HEK293 (cell line): Measurements from ENCODE around the gene AJUBA.

Experiments
- BCL11A ChIP-seq: fragments of 450-650 bp; formaldehyde crosslinking; IDR thresholded peaks from 2 replicates; pipeline ENCODE4 v1.5.1; 2016; ENCODE audit warnings: low read depth, missing biosample characterization, missing genetic modification characterization
- GFI1B ChIP-seq: fragments of 450-650 bp; formaldehyde crosslinking; IDR thresholded peaks from 2 replicates; pipeline ENCODE4 v1.5.1; 2016; ENCODE audit warnings: missing biosample characterization, missing genetic modification characterization
- IKZF3 ChIP-seq: fragments of 450-650 bp; IDR thresholded peaks from 2 replicates; pipeline ENCODE4 v1.5.0; 2018; ENCODE audit warnings: missing biosample characterization, mild to moderate bottlenecking, missing genetic modification characterization, moderate library complexity
- PRDM10 ChIP-seq: fragments of 450-650 bp; formaldehyde crosslinking; IDR thresholded peaks from 2 replicates; pipeline ENCODE4 v1.5.1; 2016; ENCODE audit warnings: missing biosample characterization, missing genetic modification characterization
- PRDM2 ChIP-seq: fragments of 450-650 bp; formaldehyde crosslinking; IDR thresholded peaks from 2 replicates; pipeline ENCODE4 v1.5.1; 2016; ENCODE audit warnings: missing biosample characterization, missing genetic modification characterization, borderline replicate concordance
- SCRT1 ChIP-seq: fragments of 450-650 bp; formaldehyde crosslinking; IDR thresholded peaks from 2 replicates; pipeline ENCODE4 v1.5.1; 2016; ENCODE audit warnings: missing biosample characterization, missing genetic modification characterization, borderline replicate concordance
- TSHZ1 ChIP-seq: fragments of 450-650 bp; formaldehyde crosslinking; IDR thresholded peaks from 2 replicates; pipeline ENCODE4 v1.5.1; 2016; ENCODE audit warnings: missing biosample characterization, missing genetic modification characterization, borderline replicate concordance
- ZBTB21 ChIP-seq: fragments of 450-650 bp; formaldehyde crosslinking; IDR thresholded peaks from 2 replicates; pipeline ENCODE4 v1.5.1; 2017; ENCODE audit warnings: missing biosample characterization, missing genetic modification characterization
- ZEB2 ChIP-seq: fragments of 450-650 bp; formaldehyde crosslinking; IDR thresholded peaks from 2 replicates; pipeline ENCODE4 v1.5.1; 2016; ENCODE audit warnings: missing biosample characterization, missing genetic modification characterization
- ZNF155 ChIP-seq: fragments of 450-650 bp; formaldehyde crosslinking; IDR thresholded peaks from 2 replicates; pipeline ENCODE4 v1.5.1; 2016; ENCODE audit warnings: missing biosample characterization, missing genetic modification characterization
- ZNF248 ChIP-seq: fragments of 450-650 bp; formaldehyde crosslinking; IDR thresholded peaks from 2 replicates; pipeline ENCODE4 v1.5.1; 2017; ENCODE audit warnings: missing biosample characterization, missing genetic modification characterization
- ZNF280D ChIP-seq: fragments of 450-650 bp; formaldehyde crosslinking; IDR thresholded peaks from 2 replicates; pipeline ENCODE4 v1.5.1; 2016; ENCODE audit warnings: missing biosample characterization, missing genetic modification characterization
- ZNF302 ChIP-seq: fragments of 450-650 bp; formaldehyde crosslinking; IDR thresholded peaks from 2 replicates; pipeline ENCODE4 v1.5.1; 2016; ENCODE audit warnings: missing biosample characterization, missing genetic modification characterization, low read depth
- ZNF341 ChIP-seq: fragments of 450-650 bp; formaldehyde crosslinking; IDR thresholded peaks from 2 replicates; pipeline ENCODE4; 2016; ENCODE audit warnings: low read depth, missing biosample characterization, missing genetic modification characterization
- ZNF404 ChIP-seq: fragments of 450-650 bp; formaldehyde crosslinking; IDR thresholded peaks from 2 replicates; pipeline ENCODE4 v1.5.1; 2017; ENCODE audit warnings: missing biosample characterization, missing genetic modification characterization
- ZNF48 ChIP-seq: fragments of 450-650 bp; formaldehyde crosslinking; IDR thresholded peaks from 2 replicates; pipeline ENCODE4 v1.5.1; 2016; ENCODE audit warnings: missing biosample characterization, missing genetic modification characterization
- ZNF561 ChIP-seq: fragments of 450-650 bp; IDR thresholded peaks from 2 replicates; pipeline ENCODE4 v1.5.1; 2018; ENCODE audit warnings: missing biosample characterization, missing genetic modification characterization, borderline replicate concordance
- ZNF600 ChIP-seq: fragments of 450-650 bp; formaldehyde crosslinking; IDR thresholded peaks from 2 replicates; pipeline ENCODE4 v1.5.1; 2016; ENCODE audit warnings: missing biosample characterization, missing genetic modification characterization
- ZNF785 ChIP-seq: fragments of 450-650 bp; formaldehyde crosslinking; IDR thresholded peaks from 2 replicates; pipeline ENCODE4 v1.5.1; 2016; ENCODE audit warnings: missing biosample characterization, missing genetic modification characterization
- ZNF792 ChIP-seq: fragments of 450-650 bp; formaldehyde crosslinking; IDR thresholded peaks from 2 replicates; pipeline ENCODE4 v1.5.1; 2016; ENCODE audit warnings: missing biosample characterization, missing genetic modification characterization
- ZSCAN30 ChIP-seq: fragments of 450-650 bp; IDR thresholded peaks from 2 replicates; pipeline ENCODE4 v1.5.1; 2018; ENCODE audit warnings: missing biosample characterization, mild to moderate bottlenecking, missing genetic modification characterization, moderate library complexity

The AJUBA gene

GRCh38 chr14:22976620-22977433 lies 5.5 kb downstream of the AJUBA start (continued):
- no peak for TF ChIP-seq PRDM2 (tag by site-specific recombination)
- no peak for TF ChIP-seq ZNF785 (tag by site-specific recombination)
- no peak for TF ChIP-seq GFI1B (tag by site-specific recombination)
- TF ChIP-seq ZNF561 = 0 out of 2 replicates have a peak, but pooled peaks have one; percentile 18
- TF ChIP-seq ZNF792 (tag by site-specific recombination) = no peak
- TF ChIP-seq PRDM10 (tag by site-specific recombination) = 0 out of 2 replicates have a peak, but pooled peaks have one; percentile 35
- TF ChIP-seq ZNF155 (tag by site-specific recombination) = no peak
- no peak for TF ChIP-seq ZNF341
- TF ChIP-seq ZNF248 (tag by site-specific recombination) = no peak
- TF ChIP-seq ZBTB21 (tag by site-specific recombination) = no peak
- TF ChIP-seq ZEB2 (tag by site-specific recombination) = peak; percentile 36; the same call in 1 of the 2 replicates
- no peak for TF ChIP-seq ZNF404 (tag by site-specific recombination)
- TF ChIP-seq ZNF48 (tag by site-specific recombination) = no peak
- TF ChIP-seq ZNF280D (tag by site-specific recombination) = no peak
- TF ChIP-seq ZSCAN30 (tag by site-specific recombination) = no peak
- TF ChIP-seq ZNF302 = no peak
- TF ChIP-seq SCRT1 = no peak
- TF ChIP-seq ZNF600 = peak; percentile 72
- peak; percentile 33 for TF ChIP-seq IKZF3
- no peak for TF ChIP-seq BCL11A (tag by site-specific recombination)
- no peak for TF ChIP-seq TSHZ1 (tag by site-specific recombination)
